ENCODE measurements around the gene MBLAC2.

MBLAC2 gene

GRCh38 chr5:90504743-90505142 is 30.2 kb upstream of the MBLAC2 start:
- no peak for TF ChIP-seq CTCF (IDR thresholded peaks at IDR 0.05; ENCODE audit: low read depth, low read length, missing control alignments)
- DNase-seq (ENCODE audit: extremely low read depth, low read depth), result no peak
- no peak overlapping the region for H3K4me3 ChIP-seq (replicated peaks; ENCODE audit: low read depth, low read length)

- no peak overlapping the region for H3K4me3 ChIP-seq (replicated peaks; ENCODE audit: low read depth, low read length)
- no peak for TF ChIP-seq CTCF (IDR thresholded peaks at IDR 0.05; ENCODE audit: low read depth, low read length, missing control alignments)
- DNase-seq (ENCODE audit: extremely low read depth, low read depth), result no peak
Measured at GRCh38 chr5:90503596-90503995, 29.0 kb upstream of the MBLAC2 start.

- DNase-seq (ENCODE audit: extremely low read depth, low read depth), result no peak
- H3K4me3 ChIP-seq (replicated peaks; ENCODE audit: low read depth, low read length), result no peak overlapping the region
- TF ChIP-seq CTCF (IDR thresholded peaks at IDR 0.05; ENCODE audit: low read depth, low read length, missing control alignments), result no peak
Measured at GRCh38 chr5:90495146-90495545, 20.6 kb upstream of the MBLAC2 start.

- TF ChIP-seq CTCF (IDR thresholded peaks at IDR 0.05; ENCODE audit: low read depth, low read length, missing control alignments), result no peak
- DNase-seq (ENCODE audit: extremely low read depth, low read depth), result no peak
- H3K4me3 ChIP-seq (replicated peaks; ENCODE audit: low read depth, low read length), result no peak overlapping the region
Measured at GRCh38 chr5:90494043-90494442, 19.5 kb upstream of the MBLAC2 start.

GRCh38 chr5:90488791-90489190 is 14.2 kb upstream of the MBLAC2 start:
- no peak for DNase-seq (ENCODE audit: extremely low read depth, low read depth)
- TF ChIP-seq CTCF (IDR thresholded peaks at IDR 0.05; ENCODE audit: low read depth, low read length, missing control alignments), result no peak
- no peak overlapping the region for H3K4me3 ChIP-seq (replicated peaks; ENCODE audit: low read depth, low read length)

GRCh38 chr5:90484540-90484939 is 10.0 kb upstream of the MBLAC2 start:
- no peak overlapping the region for H3K4me3 ChIP-seq (replicated peaks; ENCODE audit: low read depth, low read length)
- no peak for DNase-seq (ENCODE audit: extremely low read depth, low read depth)
- TF ChIP-seq CTCF (IDR thresholded peaks at IDR 0.05; ENCODE audit: low read depth, low read length, missing control alignments), result no peak

GRCh38 chr5:90483206-90483605 is 8.6 kb upstream of the MBLAC2 start:
- H3K4me3 ChIP-seq (replicated peaks; ENCODE audit: low read depth, low read length), result no peak overlapping the region
- DNase-seq (ENCODE audit: extremely low read depth, low read depth), result no peak
- no peak for TF ChIP-seq CTCF (IDR thresholded peaks at IDR 0.05; ENCODE audit: low read depth, low read length, missing control alignments)

Measured in HFF-Myc (cell line).